Osteoblast (primary cell): ENCODE data around the gene NRM. TPM values are rescaled to one million over a fixed set of nuclear protein-coding genes. Genes with fewer than 3 reads are reported as not detected.

Experiments used
- DNase-seq: peaks from one replicate; pipeline ENCODE4 v3.0.0; 2011; ENCODE audit warnings: low spot score, mixed read lengths; ENCODE audit not compliant: insufficient read length; ENCODE audit errors: missing footprints
- H2AFZ ChIP-seq: 2 replicates; pipeline ENCODE4 v1.6.0; 2011; ENCODE audit warnings: mild to moderate bottlenecking, low read length
- H3K27ac ChIP-seq: 2 replicates; pipeline ENCODE4 v1.5.1; 2011; ENCODE audit warnings: mild to moderate bottlenecking, low read depth, low read length, moderate library complexity
- H3K27me3 ChIP-seq: 2 replicates; pipeline ENCODE4 v1.6.0; 2012; ENCODE audit warnings: mild to moderate bottlenecking, control low read depth, inconsistent platforms, low read length, moderate library complexity; ENCODE audit not compliant: insufficient read depth
- H3K36me3 ChIP-seq: 2 replicates; pipeline ENCODE4 v1.5.1; 2011; ENCODE audit warnings: mild to moderate bottlenecking, low read length, control low read depth, moderate library complexity; ENCODE audit not compliant: insufficient read depth
- H3K4me1 ChIP-seq: 2 replicates; pipeline ENCODE4 v1.5.1; 2011; ENCODE audit warnings: mild to moderate bottlenecking, low read length, control low read depth, moderate library complexity; ENCODE audit not compliant: insufficient read depth
- H3K4me2 ChIP-seq: 2 replicates; pipeline ENCODE4 v1.6.0; 2011; ENCODE audit warnings: mild to moderate bottlenecking, low read length; ENCODE audit not compliant: insufficient read depth
- H3K4me3 ChIP-seq: fragments of 200-600 bp; sonication (generic); 3 replicates; pipeline ENCODE4 v1.5.1; 2012; ENCODE audit warnings: mild to moderate bottlenecking, low read length, inconsistent platforms; ENCODE audit not compliant: insufficient read depth
- H3K79me2 ChIP-seq: 2 replicates; pipeline ENCODE4 v1.6.0; 2012; ENCODE audit warnings: mild to moderate bottlenecking, low read length, control low read depth, inconsistent platforms; ENCODE audit not compliant: insufficient read depth
- H3K9me3 ChIP-seq: 2 replicates; pipeline ENCODE4 v1.5.1; 2011; ENCODE audit warnings: low read depth, low read length, control low read depth
- H4K20me1 ChIP-seq: 2 replicates; pipeline ENCODE4 v1.6.0; 2012; ENCODE audit warnings: mild to moderate bottlenecking, low read length, control low read depth; ENCODE audit not compliant: insufficient read depth
- CTCF ChIP-seq: IDR thresholded peaks from 2 replicates; pipeline ENCODE4 v1.5.1; 2011; ENCODE audit warnings: mild to moderate bottlenecking, low read depth, low read length, moderate library complexity; ENCODE audit errors: extremely low read depth
- total RNA-seq: library from RNA; depleted of rRNA; stranded (reverse); fragments of >200 nt; gene quantifications from 2 replicates; pipeline ENCODE4 v1.2.3, GENCODE V29; 2012

Gene NRM
- total RNA-seq, 1 donor: 3.3 TPM

GRCh38 chr6:30656513-30656912 is 34.3 kb downstream of the NRM start:
- no peaks in the 10 kb centered on the region for H3K4me1 ChIP-seq
- no peak for TF ChIP-seq CTCF
- H3K36me3 ChIP-seq: peaks cover 81% of the 10 kb centered on the region
- H3K27me3 ChIP-seq: no peaks in the 10 kb centered on the region
- H3K4me3 ChIP-seq: no peak overlapping the region
- no peaks in the 10 kb centered on the region for H3K79me2 ChIP-seq
- H3K4me2 ChIP-seq: no peak overlapping the region
- no peaks in the 10 kb centered on the region for H4K20me1 ChIP-seq
- no peaks in the 10 kb centered on the region for H3K9me3 ChIP-seq
- H3K27ac ChIP-seq: no peak overlapping the region
- peak; percentile 31 for DNase-seq
- H2AFZ ChIP-seq: no peak overlapping the region

GRCh38 chr6:30655743-30656094 is 35.1 kb downstream of the NRM start:
- Histone ChIP-seq H2AFZ (no peak overlapping the region), H3K9me3 (no peaks in the 10 kb centered on the region), H3K4me2 (no peak overlapping the region), H4K20me1 (no peaks in the 10 kb centered on the region), H3K27me3 (no peaks in the 10 kb centered on the region), H3K4me1 (no peaks in the 10 kb centered on the region), H3K27ac (no peak overlapping the region), H3K4me3 (no peak overlapping the region), H3K79me2 (no peaks in the 10 kb centered on the region), H3K36me3 (peaks cover 88% of the 10 kb centered on the region)
- no peak for TF ChIP-seq CTCF
- peak; percentile 45 for DNase-seq

- TF ChIP-seq CTCF: no peak
- no peak overlapping the region for H3K4me3 ChIP-seq
- H3K36me3 ChIP-seq: peaks cover 83% of the 10 kb centered on the region
- H2AFZ ChIP-seq: no peak overlapping the region
- H3K79me2 ChIP-seq: no peaks in the 10 kb centered on the region
- no peaks in the 10 kb centered on the region for H3K27me3 ChIP-seq
- no peaks in the 10 kb centered on the region for H3K4me1 ChIP-seq
- H3K27ac ChIP-seq: no peak overlapping the region
- H4K20me1 ChIP-seq: no peaks in the 10 kb centered on the region
- no peaks in the 10 kb centered on the region for H3K9me3 ChIP-seq
- peak; percentile 37 for DNase-seq
- H3K4me2 ChIP-seq: no peak overlapping the region
Observed at GRCh38 chr6:30654798-30655742, 35.7 kb downstream of the NRM start.

GRCh38 chr6:30651143-30651542 is 39.6 kb downstream of the NRM start:
- TF ChIP-seq CTCF: no peak
- no peak overlapping the region for H3K4me3 ChIP-seq
- H3K27me3 ChIP-seq: no peaks in the 10 kb centered on the region
- H3K27ac ChIP-seq: no peak overlapping the region
- no peak overlapping the region for H3K4me2 ChIP-seq
- no peak overlapping the region for H2AFZ ChIP-seq
- H4K20me1 ChIP-seq: peaks cover 3% of the 10 kb centered on the region
- peaks cover 27% of the 10 kb centered on the region for H3K79me2 ChIP-seq
- DNase-seq: peak; percentile 38
- peaks cover 9% of the 10 kb centered on the region for H3K4me1 ChIP-seq
- H3K36me3 ChIP-seq: peaks cover 51% of the 10 kb centered on the region
- no peaks in the 10 kb centered on the region for H3K9me3 ChIP-seq
